Endometrial microvascular endothelial cells (primary cell): ENCODE measurements around the gene EPHA3. TPM values are rescaled to one million over a fixed set of nuclear protein-coding genes. Genes with fewer than 3 reads are reported as not detected.

ENCODE experiments used
- in situ Hi-C: cut with HindIII; loops from 2 replicates; pipeline ENCODE4 v1.10.0; 2017; ENCODE audit warnings: low sequenced_read_pairs, low pct_unique_long_range_greater_than_20kb; ENCODE audit errors: inconsistent ontology term
- total RNA-seq: library from RNA; depleted of rRNA; stranded (reverse); fragments of >200 nt; gene quantifications from one replicate; pipeline ENCODE4 v1.2.3, GENCODE V29; 2015; ENCODE audit errors: inconsistent ontology term

Gene EPHA3
- total RNA-seq = 0.19 TPM

DNA sequence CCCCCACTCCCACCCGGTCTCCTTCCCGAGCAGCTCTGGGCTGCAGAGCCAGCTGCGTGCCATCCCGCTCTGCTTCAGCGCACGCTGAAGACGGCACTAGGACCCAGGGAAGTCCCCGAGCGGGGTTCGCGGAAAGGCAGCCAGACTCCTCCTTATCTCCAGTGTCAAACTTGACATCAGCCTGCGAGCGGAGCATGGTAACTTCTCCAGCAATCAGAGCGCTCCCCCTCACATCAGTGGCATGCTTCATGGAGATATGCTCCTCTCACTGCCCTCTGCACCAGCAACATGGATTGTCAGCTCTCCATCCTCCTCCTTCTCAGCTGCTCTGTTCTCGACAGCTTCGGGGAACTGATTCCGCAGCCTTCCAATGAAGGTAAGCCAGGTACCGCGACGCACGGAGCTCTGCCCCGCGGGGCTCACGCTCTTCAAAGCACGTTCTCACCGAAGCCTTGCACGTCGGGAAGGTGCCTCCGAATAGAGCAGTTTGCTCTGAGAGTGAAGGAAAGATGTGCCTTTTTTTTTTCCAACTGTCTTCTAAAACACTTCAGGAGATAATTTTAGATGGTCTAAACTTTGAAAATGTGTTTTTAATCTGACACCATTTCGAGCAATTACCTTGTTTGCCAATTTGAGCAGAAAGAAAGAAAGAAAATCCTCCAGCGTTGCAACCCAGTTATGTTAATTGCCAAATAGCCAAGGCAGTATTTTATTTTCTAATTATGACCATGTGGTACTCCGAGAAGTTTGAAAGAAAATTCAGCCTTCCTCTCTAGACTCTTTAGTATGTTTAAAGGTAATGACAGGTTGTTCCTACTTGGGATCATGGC lies at the start of gene EPHA3:
EPHA3 (plus strand) TSS at position 161 of the 830 bp plus-strand sequence; CDS start at position 289, 128 bp downstream.
- in situ Hi-C loops = no loop called here

DNA sequence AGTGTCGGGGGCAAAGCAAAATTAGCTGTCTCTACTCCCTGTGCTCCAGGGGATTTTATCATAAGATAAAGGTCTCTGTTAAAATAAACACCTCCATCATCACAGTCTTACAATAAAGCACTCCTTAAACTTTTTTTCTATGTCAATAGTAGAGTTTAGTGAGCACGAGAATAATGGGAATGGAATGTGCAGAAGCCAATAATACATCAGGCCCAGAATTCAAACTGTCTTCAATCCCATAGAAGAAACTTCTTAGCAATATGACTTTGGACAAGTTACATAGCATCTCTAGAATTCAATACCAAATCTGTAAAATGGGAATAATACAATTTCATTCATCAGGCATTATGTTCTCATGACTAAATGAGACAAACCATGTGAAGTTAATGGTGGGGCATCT lies 49.0 kb upstream of the EPHA3 start:
- in situ Hi-C loops = no loop called here

DNA sequence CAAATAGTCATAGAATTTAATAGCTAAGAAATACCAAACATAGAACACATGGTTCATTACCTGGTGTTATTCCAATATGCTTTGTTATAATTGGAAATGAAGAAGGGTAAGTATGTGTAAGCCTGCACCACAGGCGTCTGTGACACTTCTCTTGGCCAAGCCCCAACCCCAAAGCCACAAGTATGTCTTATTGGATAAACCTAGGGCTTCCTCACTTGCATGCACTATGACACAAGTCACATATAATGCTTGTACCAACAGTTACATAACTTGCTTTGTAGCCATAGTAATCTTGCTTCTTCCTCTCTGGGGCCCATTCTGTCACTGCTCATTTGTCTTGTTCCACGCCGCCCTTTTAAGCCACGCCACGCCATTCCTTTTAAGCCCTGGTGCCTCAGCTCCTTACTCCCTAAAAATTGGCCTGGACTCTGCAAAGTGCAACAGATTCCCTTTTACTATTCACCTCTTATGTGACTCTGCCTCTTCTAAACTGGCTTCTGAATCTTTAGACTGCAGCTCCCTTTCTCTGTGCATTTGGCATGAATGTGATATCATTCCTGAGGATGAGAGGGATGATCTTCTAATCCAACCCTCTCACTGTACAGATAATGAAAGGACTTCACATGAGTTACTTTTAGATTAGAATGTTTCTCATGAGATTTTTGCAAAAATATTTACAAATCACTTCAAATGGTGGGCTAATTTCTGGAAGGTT lies 48.1 kb upstream of the EPHA3 start:
- in situ Hi-C loops = no loop called here

DNA sequence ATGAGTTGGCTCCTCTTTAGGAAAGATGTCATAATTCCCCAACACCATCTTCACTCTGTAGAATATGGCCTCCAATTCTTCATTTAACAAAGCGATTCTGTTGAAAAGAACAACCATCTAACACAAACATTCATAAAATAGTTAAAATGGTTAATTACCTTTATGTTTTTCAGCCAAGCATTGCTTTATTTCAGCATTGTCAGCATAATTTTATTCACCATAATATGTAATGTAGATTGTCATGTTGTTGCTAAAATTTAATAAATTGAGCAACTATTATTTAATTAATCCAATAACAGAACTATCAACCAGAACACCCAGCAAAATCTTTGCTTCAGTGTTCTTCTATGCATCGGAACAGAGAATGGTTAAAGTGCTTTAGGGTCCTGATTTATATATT lies 46.2 kb upstream of the EPHA3 start:
- in situ Hi-C loops = no loop called here

DNA sequence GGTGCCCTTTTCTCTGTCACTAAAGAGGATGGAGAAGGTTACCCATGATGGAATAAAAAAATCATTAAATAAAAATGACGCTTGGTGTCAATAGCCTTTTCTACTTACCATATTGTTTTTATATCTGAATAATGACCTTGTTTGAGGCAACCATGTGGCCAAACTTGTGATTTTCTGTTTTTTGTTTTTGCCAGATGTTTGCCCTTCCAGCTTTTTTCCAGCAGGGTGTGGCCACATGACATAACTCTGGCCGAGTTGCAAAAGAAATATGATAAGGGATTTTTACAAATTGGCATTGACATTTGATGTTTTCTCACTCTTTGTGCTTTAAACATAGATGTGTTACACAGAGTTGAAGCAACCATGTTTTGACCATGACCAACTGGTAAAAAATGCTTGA lies 39.7 kb upstream of the EPHA3 start:
- in situ Hi-C loops = no loop called here

DNA sequence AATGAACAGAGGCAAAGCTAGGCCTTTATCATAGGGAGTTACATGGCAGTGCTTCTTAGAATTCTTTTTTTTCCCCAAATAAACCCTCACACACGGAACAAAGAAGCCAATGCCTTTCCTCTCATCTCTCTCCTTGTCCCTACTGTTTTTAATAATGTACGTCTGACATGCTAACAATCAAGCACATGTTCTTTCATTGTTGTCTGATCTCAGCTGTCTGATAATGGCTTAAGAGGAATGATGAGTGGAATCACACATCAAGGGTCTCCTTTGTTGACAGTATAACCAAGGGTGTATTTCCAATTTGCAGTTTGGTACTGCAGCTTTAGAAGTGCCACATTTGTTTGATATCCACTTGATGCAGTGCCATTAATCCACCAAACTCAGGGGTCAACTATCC lies 34.8 kb upstream of the EPHA3 start:
- in situ Hi-C loops = no loop called here

DNA sequence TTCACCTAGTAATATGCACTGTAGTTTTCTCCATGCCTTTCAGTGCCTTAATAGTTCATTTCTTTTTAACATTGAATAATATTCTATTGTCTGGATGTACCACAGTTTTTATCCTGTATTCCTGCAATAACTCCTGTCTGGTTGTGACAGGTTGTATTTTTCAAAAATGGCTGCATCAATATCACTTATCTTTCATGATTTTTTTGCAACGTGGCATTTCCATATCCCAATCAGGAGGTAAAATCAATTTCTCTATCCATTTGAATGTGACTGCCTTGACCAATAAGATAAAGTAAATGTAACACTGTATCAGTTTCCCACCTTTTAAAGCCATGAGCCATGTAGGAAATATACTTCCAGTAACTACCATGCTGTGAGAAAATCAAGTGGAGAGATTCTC lies 27.5 kb upstream of the EPHA3 start:
- in situ Hi-C loops = no loop called here

DNA sequence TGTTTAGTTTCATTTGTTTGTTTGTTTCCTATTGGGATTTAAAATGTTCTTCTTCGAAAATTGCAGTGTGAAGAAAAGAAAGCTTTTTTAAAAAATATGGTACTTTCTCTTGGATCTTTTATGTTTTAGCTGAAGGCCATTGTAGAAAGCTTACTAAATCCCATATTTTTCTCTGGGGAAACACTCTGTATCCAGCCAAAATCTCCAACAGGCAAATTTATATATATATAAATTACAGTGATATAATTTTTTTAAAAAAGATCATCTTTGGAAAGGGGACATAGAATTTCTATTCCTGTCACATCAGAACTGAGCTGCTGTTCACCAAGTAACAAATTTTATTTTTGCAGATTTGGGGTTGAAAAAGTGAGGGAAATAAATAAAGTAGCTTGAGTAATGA lies 19.6 kb upstream of the EPHA3 start:
- in situ Hi-C loops = no loop called here

DNA sequence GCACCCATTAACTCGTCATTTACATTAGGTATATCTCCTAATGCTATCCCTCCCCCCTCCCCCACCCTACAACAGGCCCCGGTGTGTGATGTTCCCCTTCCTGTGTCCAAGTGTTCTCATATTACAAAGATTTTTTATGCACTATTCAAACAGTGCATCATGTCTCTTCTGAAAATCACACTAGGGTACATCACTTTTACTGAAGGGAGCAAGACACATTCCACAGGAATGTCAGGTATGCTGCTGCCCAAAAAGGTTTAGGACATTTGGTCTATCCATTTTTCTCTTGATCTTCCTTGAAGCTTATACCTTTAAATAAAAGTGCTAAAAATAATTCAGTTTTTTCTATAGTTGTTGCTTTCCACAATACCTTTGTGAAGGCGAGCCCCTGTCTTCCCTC lies 9.2 kb upstream of the EPHA3 start:
- in situ Hi-C loops = no loop called here

DNA sequence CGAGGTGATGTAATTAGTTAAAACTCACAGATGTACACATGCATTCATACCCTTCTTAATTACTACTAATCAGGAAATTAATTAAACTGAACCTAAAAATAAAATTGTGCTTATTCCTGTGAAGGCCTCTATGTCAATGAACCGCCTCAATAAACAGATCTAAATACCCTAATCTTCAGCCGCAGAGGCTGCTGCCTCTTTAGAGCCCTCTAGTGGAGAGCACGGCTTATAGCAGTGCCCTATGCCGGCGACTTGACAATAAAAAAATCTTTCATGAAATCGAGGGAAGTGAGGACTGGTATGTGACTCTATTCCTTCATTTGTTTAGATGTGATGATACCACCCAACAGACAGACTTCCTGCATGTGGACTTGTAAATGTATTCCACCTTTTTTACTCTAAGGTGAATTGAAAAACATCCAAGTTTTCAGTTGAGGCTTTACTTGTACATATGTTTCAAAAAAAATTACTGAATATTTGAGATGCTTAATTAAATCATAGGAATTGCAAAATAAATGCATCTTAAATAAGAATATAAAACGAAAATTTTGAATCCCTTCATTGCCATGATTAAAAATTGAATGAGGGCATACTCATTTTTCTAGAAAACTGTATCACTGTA lies 8.3 kb upstream of the EPHA3 start:
- in situ Hi-C loops = no loop called here

DNA sequence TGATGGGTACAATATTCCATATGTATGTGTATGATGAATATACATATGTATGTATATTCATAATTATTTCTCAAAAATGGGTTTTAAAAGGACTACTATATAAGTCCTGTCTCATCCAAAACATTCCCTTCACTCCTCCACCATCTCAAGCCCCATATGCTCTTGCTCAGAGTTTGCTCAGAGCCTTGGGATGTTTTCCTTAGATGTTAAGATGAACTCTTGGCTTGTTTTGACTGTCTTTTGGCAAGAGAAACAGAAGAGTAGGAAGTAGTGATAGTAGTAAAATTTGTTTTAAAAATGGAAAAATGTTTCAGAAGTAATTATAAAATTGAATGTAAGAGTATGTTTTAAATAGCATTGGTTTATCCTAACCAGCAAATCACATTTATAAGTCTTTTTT lies 6.2 kb upstream of the EPHA3 start:
- in situ Hi-C loops = no loop called here

DNA sequence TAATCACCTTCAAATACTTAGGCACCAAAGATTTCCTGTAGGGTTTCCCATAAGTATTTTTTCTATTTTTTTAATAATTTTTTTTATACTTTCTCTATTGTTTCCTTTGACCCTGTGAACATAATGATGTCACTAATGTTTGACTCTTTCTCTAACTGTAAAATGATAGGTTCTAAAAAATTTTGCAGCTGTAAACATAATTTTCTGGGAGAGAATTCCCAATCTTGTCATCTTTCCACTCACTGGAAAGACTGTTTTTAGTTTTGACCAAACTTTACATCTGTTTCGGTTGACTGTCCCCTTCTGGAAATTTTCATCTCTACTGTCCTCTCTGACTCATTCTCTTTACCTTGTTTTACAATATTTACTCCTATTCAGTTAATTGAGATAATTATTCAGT lies 5.5 kb upstream of the EPHA3 start:
- in situ Hi-C loops = no loop called here

DNA sequence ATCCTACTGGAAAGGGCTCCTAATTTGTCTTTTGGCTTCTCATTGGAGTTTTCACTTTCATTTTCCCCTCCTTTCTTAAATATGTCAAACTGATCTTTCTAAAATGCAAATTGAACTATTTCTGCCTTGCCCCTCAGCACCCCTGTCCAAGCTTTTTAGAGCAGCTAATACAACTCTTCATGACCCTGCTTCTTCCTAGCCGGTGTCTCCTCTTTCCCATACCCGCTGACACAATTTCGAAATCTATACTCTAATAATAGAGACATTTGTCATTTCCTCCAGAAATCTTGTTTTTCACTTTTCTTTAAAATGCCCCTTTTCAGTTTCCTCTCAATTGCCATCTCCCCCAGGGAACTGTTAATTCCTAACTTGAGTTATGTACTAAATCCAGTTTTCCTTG lies 2.9 kb upstream of the EPHA3 start:
- in situ Hi-C loops = no loop called here

DNA sequence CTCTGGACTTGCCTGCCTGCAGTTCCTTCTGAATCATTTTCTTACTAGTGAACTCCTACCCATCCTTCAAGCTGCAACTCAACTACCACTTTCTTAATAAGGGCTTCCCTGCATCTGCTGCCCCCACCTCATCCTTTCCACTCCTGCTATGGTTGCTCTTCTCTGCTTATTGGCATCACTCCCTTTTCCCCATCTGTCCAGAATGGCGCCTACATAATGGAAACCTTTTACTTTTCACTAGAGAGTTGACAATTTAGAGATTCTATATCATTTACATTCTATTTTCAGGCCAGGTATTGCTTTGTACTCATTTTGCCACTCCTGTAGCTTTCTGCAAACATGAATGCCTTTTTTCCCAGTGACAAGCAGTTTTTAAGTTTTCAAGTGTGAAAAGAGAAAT lies 1.9 kb upstream of the EPHA3 start:
- in situ Hi-C loops = no loop called here

DNA sequence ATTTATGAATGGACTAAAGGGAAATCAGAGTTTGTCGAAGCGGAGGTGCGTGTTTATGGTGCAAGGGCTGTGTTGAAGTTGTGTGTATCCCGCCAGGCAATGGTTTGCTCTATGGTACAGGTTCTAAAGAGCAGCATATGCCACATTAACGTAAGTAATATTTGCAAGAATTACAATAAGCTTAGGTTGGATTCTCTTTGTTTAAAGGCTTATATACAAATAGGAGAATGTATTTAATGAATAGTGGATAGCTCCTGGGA lies 800 bp downstream of the EPHA3 start:
- in situ Hi-C loops = no loop called here

DNA sequence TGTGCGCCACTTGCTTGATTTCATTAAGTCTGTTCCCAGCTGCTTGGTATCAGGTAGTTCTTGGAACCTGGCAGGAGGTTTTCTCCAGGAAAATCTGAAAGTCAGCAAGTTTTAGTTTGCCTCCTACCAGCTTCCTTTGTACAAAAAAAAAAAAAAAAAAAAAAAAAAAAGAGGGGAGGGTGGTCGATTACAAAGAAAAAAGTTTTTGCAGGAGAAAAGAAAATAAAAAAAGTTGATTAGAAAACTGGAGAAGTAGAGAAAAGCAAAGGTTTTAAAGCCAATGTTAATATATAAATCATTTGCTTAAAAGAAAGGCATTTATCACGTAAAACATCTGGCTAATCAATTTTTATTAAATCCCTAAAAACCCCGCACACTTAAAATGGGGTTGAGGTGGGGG lies 5.9 kb downstream of the EPHA3 start:
- in situ Hi-C loops = no loop called here

DNA sequence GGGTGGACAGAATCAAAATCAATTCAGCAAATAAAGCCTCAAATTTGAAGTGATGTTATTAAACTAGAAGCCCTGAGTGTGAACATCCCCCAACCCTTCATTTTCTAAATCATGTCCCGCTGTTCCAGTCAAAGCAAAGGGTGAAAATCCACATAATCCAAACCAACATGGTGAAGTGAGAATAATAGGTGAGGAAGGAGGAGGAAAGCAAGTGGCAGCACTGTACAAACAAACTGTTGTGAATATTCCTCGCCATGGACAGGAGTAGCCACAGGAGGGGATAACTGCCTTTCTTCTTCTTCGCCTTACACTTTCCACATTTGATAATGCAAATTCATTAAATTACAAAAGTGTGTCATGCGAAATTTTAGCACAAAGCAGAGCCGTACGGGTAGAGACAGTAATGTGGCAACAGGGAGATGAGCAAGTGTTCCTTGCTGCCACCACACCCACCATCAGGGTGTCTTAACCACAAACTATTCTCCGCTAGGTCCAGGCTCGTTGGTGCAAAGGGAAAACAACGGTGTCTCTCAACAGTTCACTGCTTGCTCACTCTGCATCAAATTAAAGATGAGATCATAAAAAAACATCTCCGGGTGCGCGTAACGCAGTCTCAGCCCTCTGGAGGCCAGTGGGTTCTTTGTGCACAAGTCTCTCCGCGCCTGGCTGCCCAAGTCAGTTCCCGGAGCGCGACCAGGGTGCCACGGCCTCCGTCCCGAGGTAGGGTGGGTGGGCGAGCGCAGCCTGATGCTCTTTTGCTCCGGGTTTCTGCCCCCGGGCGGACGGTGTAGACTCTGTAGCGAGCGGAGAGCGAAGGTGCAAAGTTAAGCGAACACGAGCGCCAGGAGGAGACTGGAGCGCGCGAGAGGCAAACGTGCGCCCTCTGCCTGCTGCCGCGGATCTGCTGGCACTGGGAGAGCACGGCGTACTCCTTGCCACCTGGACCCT lies 6.7 kb downstream of the EPHA3 start:
- in situ Hi-C loops = no loop called here

DNA sequence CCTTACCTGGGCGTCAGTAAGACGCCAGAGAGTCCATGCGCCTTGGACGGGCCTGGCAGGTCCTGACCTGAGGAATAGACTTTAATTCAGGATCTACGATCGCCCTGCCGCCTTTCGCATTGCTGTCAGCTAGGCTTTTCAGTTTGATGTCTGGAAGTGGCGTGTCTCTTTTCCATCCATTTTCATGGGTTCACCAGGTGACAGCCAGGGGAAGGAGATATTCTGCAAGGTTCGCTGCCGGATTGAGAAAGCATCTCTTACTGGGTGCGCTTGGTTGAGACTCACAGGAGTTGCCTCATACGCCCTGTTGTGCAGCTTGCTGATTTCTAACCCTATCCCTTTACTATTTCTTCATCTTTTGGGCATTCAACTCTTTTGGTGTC lies 7.4 kb downstream of the EPHA3 start:
- in situ Hi-C loops = no loop called here

DNA sequence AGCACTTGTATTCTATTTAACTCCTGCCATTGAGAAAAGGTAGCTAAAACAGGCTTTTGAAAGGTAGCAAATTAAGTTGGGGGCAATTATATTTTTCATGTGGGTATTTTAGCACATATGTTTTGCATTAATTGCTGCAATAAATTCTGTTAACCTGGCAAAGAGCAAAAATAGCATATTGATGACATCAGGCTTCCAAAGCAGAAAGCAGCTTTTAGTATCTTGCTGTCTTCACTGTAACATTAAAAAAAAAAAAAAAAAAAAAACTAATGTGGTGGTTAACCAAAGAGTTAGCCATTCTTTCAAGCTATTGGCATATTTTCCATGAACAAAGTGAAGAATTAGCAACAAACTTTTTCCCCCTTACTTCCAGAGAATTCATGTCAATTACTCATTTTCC lies 9.1 kb downstream of the EPHA3 start:
- in situ Hi-C loops = no loop called here
